NOMO-1 treated with DMSO at 0.1 percent for 48 hours (cell line): ENCODE data around the gene CDS2.

Experiments used
- DNase-seq: peaks from one replicate; lab custom pipeline; 2025; ENCODE audit not compliant: unreplicated experiment; lab: John Stamatoyannopoulos, UW

CDS2 gene

GRCh38 chr20:5150226-5151076, 23.6 kb downstream of the CDS2 start:
- no peak for DNase-seq

- DNase-seq, result no peak
Observed at GRCh38 chr20:5153152-5153467, 26.3 kb downstream of the CDS2 start.

- DNase-seq, result no peak
Observed at GRCh38 chr20:5153612-5154542, 27.1 kb downstream of the CDS2 start.

- DNase-seq, result no peak
Observed at GRCh38 chr20:5154543-5154925, 27.7 kb downstream of the CDS2 start.

- DNase-seq, result no peak
Observed at GRCh38 chr20:5155404-5155803, 28.6 kb downstream of the CDS2 start.

- no peak for DNase-seq
Observed at GRCh38 chr20:5156675-5157448, 30.1 kb downstream of the CDS2 start.

GRCh38 chr20:5159928-5160327, 33.1 kb downstream of the CDS2 start:
- no peak for DNase-seq

GRCh38 chr20:5160882-5161281, 34.1 kb downstream of the CDS2 start:
- peak; percentile 25 for DNase-seq

GRCh38 chr20:5161536-5162164, 34.8 kb downstream of the CDS2 start:
- DNase-seq, result no peak

GRCh38 chr20:5164645-5165625, 38.1 kb downstream of the CDS2 start:
- no peak for DNase-seq

GRCh38 chr20:5168651-5169396, 42.0 kb downstream of the CDS2 start:
- peak; percentile 49 for DNase-seq

- no peak for DNase-seq
Observed at GRCh38 chr20:5170341-5170740, 43.5 kb downstream of the CDS2 start.

GRCh38 chr20:5171064-5171789, 44.4 kb downstream of the CDS2 start:
- DNase-seq, result no peak

- DNase-seq, result no peak
Observed at GRCh38 chr20:5171790-5172164, 45.0 kb downstream of the CDS2 start.

- DNase-seq, result no peak
Observed at GRCh38 chr20:5172167-5172601, 45.4 kb downstream of the CDS2 start.

- no peak for DNase-seq
Observed at GRCh38 chr20:5172903-5173463, 46.2 kb downstream of the CDS2 start.

GRCh38 chr20:5173751-5174150, 46.9 kb downstream of the CDS2 start:
- no peak for DNase-seq

GRCh38 chr20:5177071-5177470, 50.3 kb downstream of the CDS2 start:
- no peak for DNase-seq
